Dedifferentiated amniotic fluid mesenchymal stem cell (primary cell): ENCODE data around the gene KAT6B.
"Not testable (repeated sequence)": the region's sequence is repeated elsewhere in the genome, so short reads cannot be mapped to it uniquely, and the experiment has no call there.

Source experiments
- DNase-seq: peaks from one replicate; pipeline ENCODE4 v3.0.0-alpha.2; 2016; ENCODE audit errors: extremely low spot score

The KAT6B gene

DNA sequence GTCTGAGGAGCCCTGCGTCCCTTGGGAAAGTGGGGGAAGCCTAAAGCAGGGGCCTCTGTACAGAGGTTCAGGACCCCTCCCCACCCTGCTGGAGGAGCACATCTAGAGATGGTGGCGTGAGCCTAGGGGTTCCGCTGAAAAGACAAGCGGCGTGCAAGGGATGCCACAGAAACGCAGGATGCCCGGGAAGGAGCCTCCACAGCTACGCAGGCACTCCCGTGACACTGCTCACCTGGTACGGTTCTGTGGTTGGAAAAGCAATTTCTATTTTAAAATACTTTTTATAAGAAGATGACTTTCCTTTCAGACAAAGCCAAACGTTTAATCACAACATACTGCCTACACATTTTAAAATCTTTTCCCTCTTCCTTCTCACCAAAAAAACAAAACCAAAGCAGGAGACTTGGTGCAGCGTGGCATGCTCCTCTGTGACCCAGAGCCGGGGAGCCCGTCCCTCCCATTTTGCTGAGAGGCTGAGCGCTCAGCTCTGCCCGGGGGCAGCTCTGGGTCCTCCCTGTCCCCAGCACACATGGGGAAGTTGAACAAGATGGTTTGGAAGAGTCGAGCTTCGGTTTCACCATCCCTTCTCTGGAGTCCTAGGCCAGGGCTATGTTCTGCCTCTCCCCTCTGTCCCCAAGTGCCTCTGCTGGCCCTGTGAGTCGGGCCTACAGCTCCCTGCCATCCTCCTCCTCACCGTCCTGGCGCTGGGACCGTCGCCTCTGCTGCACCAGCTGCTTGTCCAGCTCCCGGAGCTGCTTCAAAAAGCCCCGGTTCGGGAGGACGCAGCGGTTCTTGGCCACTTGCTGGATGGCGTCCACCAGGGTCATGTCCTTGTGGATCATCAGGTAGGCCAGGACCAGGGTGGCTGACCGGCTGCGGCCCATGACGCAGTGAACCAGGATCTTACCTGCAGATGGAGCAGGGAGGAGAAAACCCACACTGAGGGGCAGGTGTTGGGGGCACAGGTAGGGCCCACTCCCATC, 211.1 kb downstream of the KAT6B start:
- no peak for DNase-seq

DNA sequence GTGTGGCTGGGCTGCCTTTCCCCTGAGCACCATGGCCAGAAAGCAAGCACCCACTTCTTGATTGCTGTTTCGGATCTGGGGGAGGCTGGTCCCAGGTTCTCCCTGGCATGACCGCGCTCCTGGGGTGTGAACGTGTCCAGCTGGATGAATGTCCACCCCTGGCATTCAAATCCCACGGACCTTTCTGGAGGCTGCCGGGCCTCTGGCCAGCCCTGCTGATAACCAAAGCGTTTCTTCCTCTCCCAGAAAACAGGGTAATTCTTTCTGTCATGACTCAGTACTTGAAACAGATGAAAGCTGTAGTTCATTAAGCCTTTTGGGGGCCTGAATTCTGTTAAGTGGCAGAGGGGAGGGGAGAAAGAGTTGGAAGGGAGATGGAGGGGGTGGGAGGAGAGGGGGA, 211.9 kb downstream of the KAT6B start:
- DNase-seq: peak; percentile 41

DNA sequence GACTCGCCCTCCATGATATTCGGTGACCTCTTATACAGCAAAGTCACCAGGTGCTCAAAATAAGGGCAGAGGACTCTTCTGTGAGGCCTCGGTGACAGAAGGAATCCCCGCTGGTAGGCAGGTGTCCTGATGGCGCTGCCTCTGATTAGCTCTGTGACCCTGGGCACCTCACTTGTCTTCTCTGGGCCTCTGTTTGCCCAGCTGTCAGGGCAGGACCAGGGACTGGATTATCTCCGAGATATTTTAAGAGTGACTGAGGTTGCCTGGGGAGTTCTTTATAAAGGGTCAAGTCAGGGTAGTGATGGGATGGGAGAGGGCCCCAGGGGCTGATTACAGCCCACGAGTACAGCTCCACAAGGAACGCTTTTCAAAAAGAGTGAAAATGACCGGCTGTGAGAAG, 214.2 kb downstream of the KAT6B start:
- no peak for DNase-seq

DNA sequence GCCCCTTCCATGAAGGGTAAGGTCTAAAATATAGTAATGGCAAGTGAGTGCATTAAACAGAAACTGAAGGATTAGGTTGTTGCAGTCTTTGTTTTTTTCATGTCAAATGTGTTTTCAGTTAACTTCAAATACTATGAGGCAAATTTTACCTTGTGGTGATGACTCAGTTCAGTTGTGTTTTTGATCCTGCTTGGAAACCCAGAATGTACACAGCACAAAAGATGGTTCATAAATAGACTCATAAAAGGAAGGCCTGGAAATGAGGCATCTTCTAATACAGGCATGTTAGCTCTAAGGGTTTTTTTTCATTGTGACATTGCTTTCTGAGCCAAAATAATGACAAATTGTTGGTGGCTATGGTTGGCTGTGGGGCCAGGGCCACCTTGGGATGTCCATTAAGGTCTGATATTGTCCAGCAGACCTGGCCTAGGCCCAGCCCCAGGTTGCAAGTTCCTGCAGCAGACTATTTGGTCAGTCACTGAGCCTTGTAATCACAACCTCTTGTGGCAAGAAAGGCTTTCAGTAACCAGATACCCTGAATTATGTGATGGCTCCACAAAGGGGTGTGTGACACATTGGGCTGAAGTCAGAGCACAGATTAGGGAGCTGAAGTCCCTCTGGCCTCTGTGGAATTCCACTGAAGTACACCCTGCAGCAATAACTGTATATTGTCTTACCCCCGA, 216.0 kb downstream of the KAT6B start:
- peak; percentile 36 for DNase-seq

DNA sequence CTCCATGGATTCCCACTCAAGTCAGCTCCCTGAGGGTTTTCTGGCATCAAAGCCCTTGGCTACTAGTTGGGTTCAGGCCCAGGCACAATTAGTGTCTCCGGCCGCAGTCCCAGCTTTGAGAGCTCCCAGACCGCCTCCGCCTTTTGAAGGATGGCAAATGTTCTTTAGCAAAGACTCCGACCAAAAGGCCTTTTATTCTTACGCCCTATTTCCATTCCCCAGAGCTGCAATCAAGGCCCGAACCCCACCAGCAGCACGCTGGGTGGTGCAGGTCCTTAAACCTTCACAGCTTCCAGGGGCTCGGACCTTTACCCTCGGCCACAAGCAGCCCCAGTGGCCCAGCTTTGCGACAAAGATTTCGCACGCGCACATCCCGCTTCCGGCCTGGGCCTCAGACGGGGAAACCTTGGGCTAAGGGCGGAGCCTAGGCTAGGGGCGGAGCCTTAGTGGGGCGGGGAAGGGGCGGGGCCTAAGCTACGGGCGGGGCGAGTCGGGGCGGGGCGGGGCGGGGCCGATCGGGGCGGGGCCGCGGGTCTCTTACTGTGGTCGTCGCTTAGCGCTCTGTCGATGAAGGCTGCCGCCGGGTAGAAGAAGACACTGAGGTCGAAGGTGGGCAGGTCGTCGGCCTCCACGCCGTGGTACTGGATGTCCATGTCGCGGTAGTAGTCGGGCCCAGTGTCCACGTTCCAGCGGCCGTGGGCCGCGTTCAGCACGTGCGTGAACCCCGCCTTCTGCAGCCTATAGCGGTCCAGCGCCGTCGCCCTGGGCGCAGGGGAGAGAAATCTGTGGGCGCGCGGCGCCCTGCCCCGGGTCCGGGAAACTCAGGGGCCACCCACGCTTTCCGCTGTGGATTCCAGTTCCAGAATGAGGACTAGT, 217.1 kb downstream of the KAT6B start:
- DNase-seq: no peak

DNA sequence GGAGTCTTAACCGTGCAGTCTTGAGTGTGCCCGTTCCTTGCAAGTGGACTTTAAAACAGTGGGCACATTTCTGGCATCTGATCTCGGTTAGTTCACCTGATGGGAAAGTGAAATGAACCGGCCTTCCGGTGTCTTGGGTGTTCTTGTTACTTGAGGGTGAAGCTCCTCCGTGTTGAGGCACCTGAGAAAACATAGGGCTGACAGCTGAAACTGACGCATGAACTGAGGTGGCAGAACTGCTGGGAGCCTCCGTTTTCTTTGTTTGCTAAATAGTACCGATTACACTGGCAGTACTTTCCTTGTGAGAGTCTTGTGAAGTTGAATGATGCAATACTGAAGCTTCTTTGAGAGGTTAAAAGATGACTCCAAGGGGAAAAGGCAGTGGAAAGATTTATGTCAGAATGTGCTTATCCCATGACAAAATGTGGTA, 222.3 kb downstream of the KAT6B start:
- DNase-seq: no peak

DNA sequence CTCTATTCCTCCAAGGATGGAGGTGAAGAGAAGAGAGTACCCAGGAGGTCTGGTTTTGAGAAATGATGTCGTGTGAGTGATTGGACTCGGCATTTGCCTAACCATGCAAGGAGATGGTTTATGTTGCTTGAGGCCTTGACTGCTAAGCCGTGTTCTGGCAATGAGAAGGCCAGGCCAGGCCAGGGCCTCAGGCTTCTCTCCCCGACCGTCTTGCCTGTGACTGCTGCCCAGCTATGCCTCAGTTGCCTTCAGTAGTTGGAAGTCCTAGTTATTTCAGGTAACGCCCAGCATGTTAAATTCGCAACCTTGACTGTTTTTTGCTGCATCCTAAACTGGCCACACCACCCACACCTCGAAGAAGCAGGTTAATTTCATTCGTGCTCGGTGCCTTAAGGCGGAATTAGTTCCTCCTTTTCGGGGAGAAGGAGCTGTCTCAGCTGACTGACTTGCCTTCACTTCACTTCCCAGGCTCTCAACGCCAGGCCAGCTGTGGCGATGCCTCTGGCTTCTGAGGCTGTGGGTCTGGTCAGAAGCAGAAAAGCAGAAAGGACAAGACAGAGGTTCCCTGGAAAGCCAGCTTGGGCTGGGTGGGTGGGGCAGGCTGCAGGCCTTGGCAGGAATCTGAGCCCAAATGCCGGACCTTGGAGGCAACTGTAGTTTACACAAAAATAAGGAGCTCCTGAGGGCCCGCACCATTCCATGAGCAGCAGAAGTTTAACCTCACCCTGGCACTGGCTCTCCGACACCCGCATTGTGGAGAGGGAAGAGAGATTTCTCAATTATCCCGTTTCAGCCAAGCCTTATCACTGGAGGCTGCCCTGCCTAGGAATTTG, 223.1 kb downstream of the KAT6B start:
- DNase-seq: no peak

DNA sequence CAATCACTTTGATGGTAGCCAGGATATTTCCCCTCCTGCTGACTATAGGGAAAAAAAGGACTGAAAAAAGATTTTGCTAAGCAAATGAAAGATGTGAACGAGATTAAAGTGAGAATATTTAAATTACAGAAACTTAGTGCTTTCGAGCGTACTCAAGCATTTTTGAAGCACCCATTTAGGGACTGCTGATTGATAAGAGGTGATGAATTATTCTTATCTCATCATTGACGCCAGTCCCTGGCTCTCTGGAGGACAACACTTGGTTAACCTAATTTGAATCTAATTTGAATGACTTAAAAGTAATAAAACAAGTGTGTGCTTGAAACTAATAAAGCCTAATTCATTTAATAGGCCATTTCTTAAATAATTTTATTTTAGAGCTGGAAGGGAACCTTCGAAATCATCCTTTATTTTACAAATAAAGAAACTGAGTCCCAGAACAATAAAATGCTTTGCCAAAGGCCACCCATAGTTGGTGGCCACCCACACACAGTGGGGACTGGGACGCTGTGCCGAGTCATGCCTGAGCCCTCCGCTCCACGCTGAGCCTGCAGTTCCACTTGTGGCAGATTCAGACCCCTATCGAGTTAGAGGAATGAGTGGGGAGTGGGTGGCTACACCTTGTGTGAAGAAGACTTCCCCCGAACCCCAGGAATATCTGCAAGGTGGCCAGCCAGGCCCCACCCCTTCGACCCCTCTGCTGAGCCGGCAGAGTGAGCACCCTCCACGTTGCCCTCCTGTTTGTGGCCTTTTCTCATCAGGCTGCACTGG, 223.9 kb downstream of the KAT6B start:
- DNase-seq: no peak

DNA sequence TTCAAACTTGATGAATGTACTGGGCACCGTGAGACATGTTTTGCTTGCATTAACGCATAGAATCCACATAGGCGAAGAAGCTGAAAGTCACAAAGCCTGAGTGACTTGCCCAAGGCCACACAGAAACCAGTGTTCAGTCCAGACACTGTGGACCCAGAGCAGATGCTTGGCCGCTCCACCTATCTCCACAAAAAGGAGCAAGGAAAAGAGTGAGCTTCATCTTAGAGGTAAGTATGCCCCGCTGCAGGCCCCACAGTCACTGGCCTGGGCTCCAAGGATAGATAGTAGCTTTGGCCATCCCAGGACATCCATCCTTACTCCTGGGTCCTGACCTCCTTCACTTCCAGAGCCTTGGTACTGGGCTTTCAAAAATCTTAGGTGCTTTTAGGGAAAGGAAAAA, 224.9 kb downstream of the KAT6B start:
- no peak for DNase-seq

DNA sequence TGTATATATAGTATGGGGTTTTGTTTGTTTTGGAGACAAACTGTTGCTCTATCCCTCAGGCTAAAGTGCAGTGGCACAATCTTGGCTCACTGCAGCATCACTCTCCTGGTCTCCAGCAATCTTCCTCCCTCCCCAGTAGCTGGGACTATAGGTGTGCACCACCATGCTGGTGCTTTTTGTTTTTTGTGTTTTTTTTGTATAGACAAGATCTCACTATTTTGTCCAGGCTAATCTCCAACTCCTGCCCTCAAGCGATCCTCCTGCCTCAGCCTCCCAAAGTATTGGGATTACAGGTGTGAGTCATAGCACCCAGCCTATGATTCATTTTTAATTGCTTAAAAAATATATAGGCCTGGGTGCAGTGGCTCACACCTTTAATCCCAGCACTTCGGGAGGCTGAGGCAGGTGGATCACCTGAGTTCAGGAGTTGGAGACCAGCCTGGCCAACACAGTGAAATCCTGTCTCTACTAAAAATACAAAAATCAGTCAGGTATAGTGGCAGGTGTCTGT, 229.6 kb downstream of the KAT6B start:
- not testable (repeated sequence) for DNase-seq

DNA sequence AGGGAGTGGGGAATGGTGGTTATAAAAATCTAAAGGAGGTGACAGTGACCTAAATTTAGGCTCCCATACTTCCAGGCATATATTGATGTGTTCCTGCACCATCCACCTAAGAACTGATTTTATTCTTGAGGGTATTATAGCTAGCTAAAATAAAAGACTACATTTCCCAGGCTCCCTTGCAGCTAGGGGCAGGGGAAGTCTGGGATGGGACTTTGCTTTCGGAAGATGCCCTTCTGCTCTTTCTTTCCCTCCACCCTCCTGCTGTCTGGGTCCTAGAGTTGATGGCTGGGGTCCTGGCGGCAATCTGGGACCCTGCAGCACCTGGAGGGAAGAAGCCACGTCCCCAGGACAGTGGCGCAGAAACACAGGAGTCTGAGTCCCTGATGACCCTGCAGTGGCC, 231.3 kb downstream of the KAT6B start:
- no peak for DNase-seq

GRCh38 chr10:75058161-75058560, 231.8 kb downstream of the KAT6B start:
- no peak for DNase-seq

- DNase-seq: no peak
Observed at GRCh38 chr10:75061709-75062505, 235.5 kb downstream of the KAT6B start.

DNA sequence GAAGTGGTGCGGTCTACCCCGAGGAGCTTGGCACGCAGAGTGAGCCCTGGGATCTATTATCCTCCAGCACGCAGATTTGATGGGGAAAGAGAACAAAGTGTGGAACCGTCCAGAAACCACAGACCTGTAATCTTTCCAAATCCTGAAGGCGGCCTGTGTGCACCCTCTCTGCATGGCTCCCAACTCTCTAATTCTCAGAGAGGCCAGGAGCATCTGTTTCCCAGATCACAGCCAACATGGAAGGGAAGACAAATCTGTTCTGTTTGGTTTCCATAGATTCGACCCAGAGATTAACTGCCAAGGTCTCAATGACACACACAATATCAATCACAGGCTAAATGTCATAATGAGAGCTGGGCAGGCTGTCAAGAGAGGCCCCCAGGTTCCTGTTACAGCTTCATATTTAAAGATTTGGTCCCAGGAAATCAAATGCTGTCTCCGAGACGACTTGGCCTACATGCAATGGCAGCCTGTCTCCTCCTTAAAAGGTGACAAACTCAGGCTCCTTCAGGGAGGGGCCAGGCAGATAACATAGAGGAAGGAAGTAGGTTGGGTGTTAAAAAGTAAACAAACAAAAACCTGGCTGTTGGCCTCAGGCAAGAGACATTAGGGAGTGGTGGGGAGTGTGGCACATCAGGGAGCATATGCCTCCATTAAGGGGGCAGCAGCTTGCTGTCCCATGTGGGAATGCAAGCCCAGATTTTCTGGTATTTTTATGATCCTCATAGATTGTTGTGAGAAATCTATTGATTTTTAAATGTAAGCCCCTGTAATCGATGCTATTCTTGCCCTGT, 236.3 kb downstream of the KAT6B start:
- DNase-seq: no peak

- no peak for DNase-seq
Observed at GRCh38 chr10:75063461-75064230, 237.2 kb downstream of the KAT6B start.

DNA sequence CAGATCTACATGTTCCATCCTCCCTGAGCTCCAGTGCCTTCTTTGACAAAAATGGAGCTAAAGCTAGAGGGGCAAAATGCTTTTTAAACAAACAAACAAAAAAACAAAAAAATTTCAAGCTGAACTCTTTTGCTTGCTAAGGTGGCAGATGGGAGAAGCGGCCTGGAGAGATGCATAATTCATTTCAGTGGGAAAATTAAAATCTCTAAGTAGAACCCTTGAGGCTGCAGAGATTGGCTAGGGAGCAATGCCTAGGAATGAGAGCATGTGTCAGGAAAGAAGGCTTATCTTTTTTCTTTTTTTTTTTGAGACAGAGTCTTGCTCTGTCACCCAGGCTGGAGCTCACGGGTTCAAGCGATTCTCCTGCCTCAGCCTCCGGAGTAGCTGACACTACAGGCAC, 238.7 kb downstream of the KAT6B start:
- DNase-seq: no peak

GRCh38 chr10:75066271-75066670, 239.9 kb downstream of the KAT6B start:
- DNase-seq: no peak

DNA sequence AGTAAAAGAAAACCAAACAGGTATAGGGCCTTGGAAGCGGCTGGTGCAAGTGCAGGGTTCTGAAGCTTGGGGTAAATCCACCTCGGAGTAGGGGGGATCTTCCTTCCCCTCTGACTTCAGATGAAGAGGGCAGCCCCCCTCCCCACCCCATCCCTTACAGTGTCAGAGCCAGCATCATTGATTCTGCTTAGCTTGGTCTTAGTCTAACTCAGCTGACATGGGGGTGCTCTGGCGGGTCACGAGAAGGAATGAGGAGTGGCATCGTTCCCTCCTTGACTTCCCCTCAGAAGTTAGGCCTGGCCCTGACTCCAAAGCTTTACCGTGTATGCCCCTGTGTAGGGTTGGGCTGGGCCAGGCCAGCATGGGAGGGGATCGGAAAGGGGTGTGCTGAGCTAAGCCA, 240.9 kb downstream of the KAT6B start:
- DNase-seq: no peak
